ENCODE results near the gene CAT. TPM values are rescaled to one million over a fixed set of nuclear protein-coding genes. Genes with fewer than 3 reads are reported as not detected.
"Not testable (repeated sequence)": the region's sequence is repeated elsewhere in the genome, so short reads cannot be mapped to it uniquely, and the experiment has no call there.

Gene CAT
- total RNA-seq, 1 donor from 2014 or later: 31.2 TPM

- intact Hi-C loops (cut with micrococcal nuclease): not testable (repeated sequence)
Observed at GRCh38 chr11:34424826-34425225, 13.9 kb upstream of the CAT start.

- intact Hi-C loops (cut with micrococcal nuclease): no loop called here
Observed at GRCh38 chr11:34425360-34425759, 13.4 kb upstream of the CAT start.

GRCh38 chr11:34425867-34426266 is 12.9 kb upstream of the CAT start:
- intact Hi-C loops (cut with micrococcal nuclease): no loop called here

GRCh38 chr11:34426766-34427185 is 12.0 kb upstream of the CAT start:
- intact Hi-C loops (cut with micrococcal nuclease): no loop called here

GRCh38 chr11:34427186-34427805 is 11.4 kb upstream of the CAT start:
- intact Hi-C loops (cut with micrococcal nuclease): no loop called here

GRCh38 chr11:34431979-34432378 is 6.8 kb upstream of the CAT start:
- intact Hi-C loops (cut with micrococcal nuclease): loop anchor here (10.0 kb wide), 2 partner anchors 743 to 1537 kb away; partner anchors contain the start of gene QSER1

GRCh38 chr11:34432822-34433221 is 5.9 kb upstream of the CAT start:
- intact Hi-C loops (cut with micrococcal nuclease): loop anchor here (10.0 kb wide), 2 partner anchors 742 to 1538 kb away; partner anchors contain the start of gene QSER1

- intact Hi-C loops (cut with micrococcal nuclease): loop anchor here (10.0 kb wide), 2 partner anchors 741 to 1539 kb away; partner anchors contain the start of gene QSER1
Observed at GRCh38 chr11:34433899-34434298, 4.8 kb upstream of the CAT start.

- intact Hi-C loops (cut with micrococcal nuclease): loop anchor here (1.0 to 10.0 kb wide), 20 partner anchors 31 to 1855 kb away; partner anchors contain the start of genes ABTB2, APIP, C11orf91 and CAPRIN1
Observed at GRCh38 chr11:34437224-34438125, 1.3 kb upstream of the CAT start.

- intact Hi-C loops (cut with micrococcal nuclease): loop anchor here (2.0 to 10.0 kb wide), 7 partner anchors 213 to 1857 kb away; partner anchors contain the start of genes CSTF3, EIF3M, HIPK3 and QSER1
Observed at GRCh38 chr11:34439610-34440198, 970 bp downstream of the CAT start.

GRCh38 chr11:34441814-34442213 is 3.1 kb downstream of the CAT start:
- intact Hi-C loops (cut with micrococcal nuclease): no loop called here

GRCh38 chr11:34443136-34443535 is 4.4 kb downstream of the CAT start:
- intact Hi-C loops (cut with micrococcal nuclease): no loop called here

- intact Hi-C loops (cut with micrococcal nuclease): no loop called here
Observed at GRCh38 chr11:34444428-34444827, 5.7 kb downstream of the CAT start.

- intact Hi-C loops (cut with micrococcal nuclease): no loop called here
Observed at GRCh38 chr11:34445956-34446355, 7.2 kb downstream of the CAT start.

- intact Hi-C loops (cut with micrococcal nuclease): no loop called here
Observed at GRCh38 chr11:34446386-34446785, 7.7 kb downstream of the CAT start.

GRCh38 chr11:34447044-34447443 is 8.3 kb downstream of the CAT start:
- intact Hi-C loops (cut with micrococcal nuclease): no loop called here

GRCh38 chr11:34448223-34448994 is 9.7 kb downstream of the CAT start:
- intact Hi-C loops (cut with micrococcal nuclease): no loop called here

GRCh38 chr11:34449013-34449412 is 10.3 kb downstream of the CAT start:
- intact Hi-C loops (cut with micrococcal nuclease): no loop called here

GRCh38 chr11:34451053-34451452 is 12.3 kb downstream of the CAT start:
- intact Hi-C loops (cut with micrococcal nuclease): no loop called here

- intact Hi-C loops (cut with micrococcal nuclease): no loop called here
Observed at GRCh38 chr11:34454308-34455032, 15.7 kb downstream of the CAT start.

Measured in T-helper 1 cell treated with Interleukin-12 subunit alpha and Interleukin-12 subunit beta and Interleukin-4 antibody, amounts not matched to agents 30 ng/mL and 1 ng/mL, for 36 hours (primary cell).